ENCODE data around the gene SYCE1.
"Not testable (repeated sequence)": the region's sequence is repeated elsewhere in the genome, so short reads cannot be mapped to it uniquely, and the experiment has no call there.

Gene SYCE1

GRCh38 chr10:133555521-133555920, 9.9 kb downstream of the SYCE1 start:
- no peak for DNase-seq

- DNase-seq: no peak
These were observed 10.8 kb downstream of the SYCE1 start for GRCh38 chr10:133554600-133554999.

DNA sequence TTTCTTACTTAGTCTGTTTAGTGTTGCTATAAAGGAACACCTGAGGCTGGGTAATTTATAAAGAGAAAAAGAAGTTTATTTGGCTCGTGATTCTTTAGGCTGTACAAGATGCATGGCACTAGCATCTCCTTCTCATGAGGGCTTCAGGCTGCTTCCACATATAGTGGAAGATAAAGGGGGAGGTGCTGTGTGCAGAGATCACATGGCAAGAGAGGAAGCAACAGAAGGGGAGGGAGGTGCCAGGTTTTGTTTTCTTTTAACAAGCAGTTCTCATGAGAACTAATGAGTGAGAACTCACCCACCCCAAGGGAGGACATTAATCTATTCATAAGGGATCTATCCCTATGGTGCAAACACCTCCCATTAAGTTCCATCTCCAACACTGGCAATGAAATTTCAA, 20.9 kb downstream of the SYCE1 start:
- no peak for DNase-seq

DNA sequence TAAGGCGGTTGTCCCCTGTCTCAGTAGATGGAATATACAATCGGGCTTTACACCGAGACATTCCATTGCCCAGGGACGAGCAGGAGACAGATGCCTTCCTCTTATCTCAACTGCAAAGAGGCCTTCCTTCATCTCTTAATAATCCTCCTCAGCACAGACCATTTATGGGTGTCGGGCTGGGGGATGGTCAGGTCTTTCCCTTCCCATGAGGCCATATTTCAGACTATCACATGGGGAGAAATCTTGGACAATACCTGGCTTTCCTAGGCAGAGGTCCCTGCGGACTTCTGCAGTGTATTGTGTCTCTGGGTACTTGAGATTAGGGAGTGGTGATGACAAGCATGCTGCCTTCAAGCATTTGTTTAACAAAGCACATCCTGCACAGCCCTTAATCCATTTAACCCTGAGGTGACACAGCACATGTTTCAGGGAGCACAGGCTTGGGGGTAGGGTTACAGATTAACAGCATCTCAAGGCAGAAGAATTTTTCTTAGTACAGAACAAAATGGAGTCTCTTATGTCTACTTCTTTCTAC, 23.9 kb downstream of the SYCE1 start:
- DNase-seq: not testable (repeated sequence)

GRCh38 chr10:133537546-133538545, 27.5 kb downstream of the SYCE1 start:
- DNase-seq: no peak

DNA sequence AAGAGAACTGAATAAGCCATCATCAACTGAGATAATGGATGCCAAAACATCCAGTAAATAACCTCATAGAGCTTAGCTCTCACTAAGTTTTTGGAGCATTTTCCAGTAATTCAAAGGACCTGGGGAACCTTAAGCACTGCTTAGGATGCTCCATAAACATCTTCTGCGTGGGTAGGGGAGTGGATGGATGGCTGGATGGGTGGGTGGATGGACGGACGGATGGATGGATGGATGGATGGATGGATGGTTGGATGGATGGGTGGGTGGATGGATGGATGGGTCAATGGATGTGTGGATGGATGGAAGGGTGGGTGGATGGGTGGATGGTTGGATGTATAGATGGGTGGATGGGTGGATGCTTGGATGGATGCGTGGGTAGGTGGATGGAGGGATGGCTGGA, 29.2 kb downstream of the SYCE1 start:
- no peak for DNase-seq

- DNase-seq: no peak
These were observed 31.0 kb downstream of the SYCE1 start for GRCh38 chr10:133534417-133534816.

DNA sequence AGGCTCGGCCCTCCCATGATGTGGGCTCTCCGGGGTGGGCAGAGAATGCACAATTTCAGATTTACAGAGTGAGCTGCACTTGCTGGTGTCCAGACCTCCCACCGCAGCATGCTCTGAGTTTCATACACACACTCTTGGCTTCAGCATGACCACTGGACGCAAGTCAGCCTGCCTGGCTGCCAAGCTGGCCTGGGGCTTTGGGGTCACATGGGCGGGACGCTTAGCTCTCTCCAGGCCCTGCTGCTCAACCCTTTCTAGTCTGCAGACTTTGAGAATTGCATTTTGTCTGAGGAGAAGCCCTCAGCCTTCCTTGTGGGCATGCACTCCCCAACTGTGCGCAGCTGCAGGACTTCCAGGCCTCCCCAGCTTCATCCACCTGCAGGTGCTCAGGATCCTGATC, 32.5 kb downstream of the SYCE1 start:
- DNase-seq: no peak

DNA sequence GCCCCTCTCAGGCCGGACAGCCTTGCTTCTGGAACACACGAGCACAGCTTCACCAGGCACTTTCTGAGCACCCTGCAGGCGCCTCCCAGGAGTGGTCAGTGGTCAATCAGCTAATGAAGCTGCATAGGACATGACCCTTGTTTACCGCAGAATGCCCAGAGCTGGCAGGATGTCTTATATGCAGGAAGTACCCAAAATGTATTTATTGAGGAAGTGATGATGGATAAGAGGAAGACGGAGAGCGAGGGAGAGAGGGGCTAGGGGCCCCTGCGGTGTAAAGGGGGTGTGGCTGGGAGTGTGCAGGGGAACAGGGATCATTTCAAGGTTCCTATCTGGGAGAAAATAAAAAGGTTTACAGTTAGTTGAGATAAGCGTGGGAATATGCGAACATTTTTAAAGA, 34.9 kb downstream of the SYCE1 start:
- DNase-seq: no peak

- no peak for DNase-seq
These were observed 35.8 kb downstream of the SYCE1 start for GRCh38 chr10:133529576-133529946.

DNA sequence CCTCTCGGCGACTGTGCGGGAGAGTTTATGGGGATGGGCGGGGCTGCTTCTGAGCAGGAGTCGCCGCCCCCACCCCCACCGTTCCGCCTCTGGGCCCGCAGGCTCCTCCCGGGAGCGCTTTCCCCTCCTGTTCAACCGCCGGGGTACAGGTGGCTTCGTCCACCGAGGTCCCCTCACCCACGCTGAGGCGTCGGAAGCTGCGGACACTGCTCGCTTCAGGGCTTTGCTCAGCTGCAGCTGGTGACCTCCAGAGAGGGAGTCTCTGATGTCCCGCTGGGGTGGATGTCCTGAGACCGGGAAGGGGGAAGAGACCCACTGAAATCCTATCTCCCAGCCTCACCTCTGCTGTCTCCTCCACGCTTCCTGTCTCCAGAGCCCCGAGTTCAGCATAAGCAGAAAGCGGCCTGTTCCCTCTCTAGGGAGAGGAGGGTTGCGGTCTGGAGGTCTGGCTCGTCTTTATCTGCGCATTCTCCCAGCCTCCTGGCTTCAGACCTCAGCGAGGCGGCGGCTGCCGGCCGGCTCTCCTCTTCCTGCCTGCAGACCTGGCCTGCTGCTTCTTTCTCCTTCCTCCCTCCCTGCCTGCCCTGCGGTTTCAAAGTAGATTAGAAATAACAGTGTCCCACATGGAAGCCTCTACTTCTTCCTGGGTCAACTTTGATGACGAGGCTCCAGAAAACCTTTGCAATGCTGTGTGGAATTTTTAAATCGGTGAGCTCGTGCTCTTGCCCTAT, 36.4 kb downstream of the SYCE1 start:
- DNase-seq: no peak

GRCh38 chr10:133528296-133528844, 37.0 kb downstream of the SYCE1 start:
- no peak for DNase-seq

GRCh38 chr10:133527771-133528271, 37.6 kb downstream of the SYCE1 start:
- DNase-seq: no peak

DNA sequence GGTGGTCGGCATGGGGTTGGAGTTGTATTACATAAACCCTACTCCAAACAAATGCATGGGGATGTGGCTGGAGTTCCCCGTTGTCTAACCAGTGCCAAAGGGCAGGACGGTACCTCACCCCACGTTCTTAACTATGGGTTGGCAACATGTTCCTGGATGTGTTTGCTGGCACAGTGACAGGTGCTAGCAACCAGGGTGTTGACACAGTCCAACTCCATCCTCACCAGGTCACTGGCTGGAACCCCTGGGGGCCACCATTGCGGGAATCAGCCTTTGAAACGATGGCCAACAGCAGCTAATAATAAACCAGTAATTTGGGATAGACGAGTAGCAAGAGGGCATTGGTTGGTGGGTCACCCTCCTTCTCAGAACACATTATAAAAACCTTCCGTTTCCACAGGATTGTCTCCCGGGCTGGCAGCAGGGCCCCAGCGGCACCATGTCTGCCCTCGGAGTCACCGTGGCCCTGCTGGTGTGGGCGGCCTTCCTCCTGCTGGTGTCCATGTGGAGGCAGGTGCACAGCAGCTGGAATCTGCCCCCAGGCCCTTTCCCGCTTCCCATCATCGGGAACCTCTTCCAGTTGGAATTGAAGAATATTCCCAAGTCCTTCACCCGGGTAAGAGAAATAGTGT, 38.3 kb downstream of the SYCE1 start, which contains the start of gene CYP2E1:
CYP2E1 (plus strand) TSS at position 407 of the 632 bp plus-strand sequence; CDS start at position 440, 33 bp downstream.
- DNase-seq: no peak

DNA sequence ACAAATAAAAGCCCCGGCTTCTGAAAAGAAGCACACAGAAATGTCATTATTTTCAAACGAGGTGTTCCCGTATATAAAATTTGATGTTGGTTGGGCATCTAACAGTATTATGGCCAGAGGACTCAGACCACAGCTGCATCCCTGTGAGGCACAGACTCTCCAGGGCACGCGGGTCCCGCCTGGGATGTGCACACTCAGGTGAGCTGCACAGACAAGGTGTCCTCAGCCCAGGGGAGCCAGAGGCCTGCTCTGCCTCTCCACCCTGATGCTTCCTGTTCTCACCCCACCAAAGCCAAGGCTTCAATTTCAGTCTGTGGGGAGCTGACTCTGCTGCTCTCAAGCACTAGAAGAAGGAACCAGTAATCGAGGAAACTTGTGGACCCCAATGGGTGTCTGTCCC, 39.9 kb downstream of the SYCE1 start:
- no peak for DNase-seq

DNA sequence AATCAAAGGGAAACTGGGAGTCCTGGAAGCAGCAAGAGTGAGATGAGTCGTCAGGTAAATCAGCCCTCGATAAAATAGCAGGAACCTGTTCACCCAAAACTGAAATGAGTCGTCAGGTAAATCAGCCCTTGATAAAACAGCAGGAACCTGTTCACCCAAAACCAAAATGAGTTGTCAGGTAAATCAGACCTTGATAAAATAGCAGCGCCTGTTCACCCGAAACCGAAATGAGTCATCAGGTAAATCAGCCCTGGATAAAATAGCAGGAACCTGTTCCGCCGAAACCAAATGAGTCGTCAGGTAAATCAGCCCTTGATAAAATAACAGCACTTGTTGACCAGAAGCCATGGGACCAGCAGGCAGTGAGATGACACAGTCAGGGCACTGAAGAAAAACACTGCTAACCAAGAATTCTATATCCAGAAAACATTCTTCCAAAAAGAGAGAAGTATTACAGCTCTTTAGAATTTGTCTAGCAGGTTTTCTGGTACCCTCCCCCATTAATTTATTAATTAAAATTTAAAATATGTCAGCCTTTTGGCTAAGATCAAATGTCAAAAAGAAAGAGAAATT, 41.7 kb downstream of the SYCE1 start:
- no peak for DNase-seq

DNA sequence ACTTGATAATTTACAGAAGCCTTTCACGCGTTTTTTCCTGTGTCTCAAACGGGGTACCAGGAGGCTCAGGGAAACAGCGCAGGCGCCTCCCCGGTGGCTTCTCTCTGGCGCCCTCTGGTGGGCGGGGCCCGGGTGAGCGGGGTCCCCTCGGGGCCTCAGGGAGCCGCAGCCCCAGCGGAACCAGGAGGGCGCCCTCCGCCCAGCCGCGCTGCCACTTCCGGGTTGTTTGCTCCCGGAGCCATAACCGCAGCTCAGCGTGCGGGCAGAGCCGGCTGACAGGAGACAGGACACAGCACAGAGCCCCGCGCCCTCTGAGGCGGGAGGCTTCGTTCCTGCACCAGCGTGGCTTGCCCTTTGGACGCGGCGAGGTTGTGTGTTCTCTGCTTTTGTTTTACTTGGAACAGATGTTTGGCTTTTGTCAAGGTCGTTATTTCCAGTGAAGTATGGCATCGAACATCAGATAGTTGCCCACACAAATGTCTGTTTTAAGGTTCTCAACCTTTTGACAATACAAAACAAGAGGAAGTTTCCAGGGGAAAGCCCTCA, 45.1 kb downstream of the SYCE1 start:
- DNase-seq: no peak

GRCh38 chr10:133518517-133518916, 46.9 kb downstream of the SYCE1 start:
- DNase-seq: not testable (repeated sequence)

- DNase-seq: no peak
These were observed 49.3 kb downstream of the SYCE1 start for GRCh38 chr10:133516057-133516456.

DNA sequence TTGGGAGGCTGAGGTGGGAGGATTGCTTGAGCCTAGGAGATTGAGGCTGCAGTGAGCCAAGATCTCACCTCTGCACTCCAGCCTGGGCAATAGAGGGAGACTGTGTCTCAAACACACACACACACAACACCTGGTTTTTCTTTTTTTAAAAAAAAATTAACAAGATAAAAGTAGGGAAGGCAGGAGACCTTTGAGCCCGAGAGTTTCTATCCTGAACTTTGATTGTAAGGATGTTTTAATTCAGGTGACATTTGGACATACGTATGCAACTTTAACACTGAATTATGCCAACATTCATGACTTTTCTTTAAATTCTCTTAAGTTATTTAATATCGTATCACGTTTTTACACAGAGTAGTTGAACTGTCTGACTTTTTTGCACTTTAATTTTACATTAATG, 49.9 kb downstream of the SYCE1 start:
- DNase-seq: no peak

- DNase-seq: no peak
These were observed 53.4 kb downstream of the SYCE1 start for GRCh38 chr10:133511907-133512528.

Measured in DMS 273 treated with DMSO at 0.1 percent for 48 hours (cell line).